OCI-LY7 (cell line): ENCODE measurements around the gene TEX29. TPM values are rescaled to one million over a fixed set of nuclear protein-coding genes. Genes with fewer than 3 reads are reported as not detected.

Source experiments
- BruUV-seq: library from RNA; stranded (reverse); fragments of 400-500 nt; replicated peaks from 2 replicates; lab custom pipeline; 2021; lab: Mats Ljungman, UMichigan
- CTCF ChIA-PET: fragments of 300-600 bp; sonication (Branson Sonifier 250); formaldehyde crosslinking; loops from one replicate; lab custom pipeline; 2022; ENCODE audit warnings: antibody characterized with exemption; ENCODE audit not compliant: unreplicated experiment; lab: Charles Lee
- POLR2A ChIA-PET: fragments of 300-600 bp; sonication (Branson Sonifier 250); formaldehyde crosslinking; loops from one replicate; lab custom pipeline; 2022; ENCODE audit warnings: antibody characterized with exemption; lab: Charles Lee
- DNase-seq: peaks from one replicate; pipeline ENCODE4 v3.0.0-alpha.2; 2015; ENCODE audit warnings: low spot score
- H2AFZ ChIP-seq: fragments of 200-600 bp; sonication (generic), shearing (Covaris generic); 2 replicates; pipeline ENCODE4 v1.6.1; 2014; ENCODE audit warnings: mild to moderate bottlenecking, antibody characterized with exemption, low read length, moderate library complexity
- H3K27ac ChIP-seq: fragments of 200-600 bp; sonication (generic); 2 replicates; pipeline ENCODE4 v1.5.1; 2014; ENCODE audit warnings: mixed run types, low read depth, mild to moderate bottlenecking, moderate library complexity, low read length, inconsistent platforms; ENCODE audit not compliant: poor library complexity, severe bottlenecking
- H3K36me3 ChIP-seq: fragments of 200-600 bp; sonication (generic); 2 replicates; pipeline ENCODE4 v1.6.1; 2014; ENCODE audit warnings: mild to moderate bottlenecking, antibody characterized with exemption, low read length, moderate library complexity, mixed read lengths; ENCODE audit not compliant: insufficient read depth
- H3K4me1 ChIP-seq: fragments of 200-600 bp; sonication (generic); 2 replicates; pipeline ENCODE4 v1.5.1; 2014; ENCODE audit warnings: mild to moderate bottlenecking, low read length; ENCODE audit not compliant: insufficient read depth, poor library complexity, severe bottlenecking
- H3K4me2 ChIP-seq: fragments of 200-600 bp; sonication (generic); 2 replicates; pipeline ENCODE4 v1.6.1; 2014; ENCODE audit warnings: mild to moderate bottlenecking, low read length
- H3K4me3 ChIP-seq: fragments of 200-600 bp; sonication (generic); 2 replicates; pipeline ENCODE4 v1.5.1; 2014; ENCODE audit warnings: mild to moderate bottlenecking, low read depth, low read length; ENCODE audit not compliant: poor library complexity, severe bottlenecking
- H3K79me2 ChIP-seq: fragments of 200-600 bp; sonication (generic); 2 replicates; pipeline ENCODE4 v1.6.1; 2016; ENCODE audit warnings: low read depth, mild to moderate bottlenecking, low read length, moderate library complexity, mixed read lengths; ENCODE audit not compliant: insufficient read depth
- H3K9me2 ChIP-seq: fragments of 200-600 bp; sonication (generic); 2 replicates; pipeline ENCODE4 v1.6.1; 2016; ENCODE audit warnings: mild to moderate bottlenecking, low read length, mixed read lengths; ENCODE audit not compliant: insufficient read depth
- H3K9me3 ChIP-seq: fragments of 200-600 bp; sonication (generic); 2 replicates; pipeline ENCODE4 v1.6.1; 2014; ENCODE audit warnings: mild to moderate bottlenecking, mixed run types, low read length, mixed read lengths
- H4K20me1 ChIP-seq: fragments of 200-600 bp; sonication (generic); 2 replicates; pipeline ENCODE4 v1.6.1; 2014; ENCODE audit warnings: mild to moderate bottlenecking, antibody characterized with exemption, low read length, moderate library complexity, mixed read lengths; ENCODE audit not compliant: insufficient read depth
- CTCF ChIP-seq: fragments of 200-600 bp; sonication (generic); conservative IDR thresholded peaks from 2 replicates; pipeline ENCODE4 v1.5.1; 2014; ENCODE audit warnings: mild to moderate bottlenecking, antibody characterized with exemption, low read length, moderate library complexity, mixed read lengths
- EZH2phosphoT487 ChIP-seq: fragments of 200-600 bp; sonication (generic); IDR thresholded peaks from 2 replicates; pipeline ENCODE4 v1.6.1; 2018; ENCODE audit warnings: low read depth, borderline replicate concordance, mild to moderate bottlenecking, mixed run types, antibody characterized with exemption, low read length, moderate library complexity, mixed read lengths
- intact Hi-C: fragments of 100-400 bp; cut with micrococcal nuclease; formaldehyde crosslinking; loops from one replicate; pipeline ENCODE4 v1.10.0; 2022; ENCODE audit not compliant: unreplicated experiment
- total RNA-seq, 2 experiments: library from RNA; depleted of rRNA in 1 of 2; stranded (reverse); fragments of >200 nt in 1 of 2; shearing (Covaris generic) in 1 of 2; gene quantifications; 2 replicates each; pipeline ENCODE4 v1.2.3, GENCODE V29; 2014 to 2022

TEX29 gene
- total RNA-seq, 2 experiments from 2014 or later, result not detected

- Histone ChIP-seq H3K79me2 (no peaks in the 10 kb centered on the region), H3K4me3 (no peak overlapping the region), H2AFZ (no peak overlapping the region), H3K9me2 (no peaks in the 10 kb centered on the region), H3K4me2 (no peak overlapping the region), H4K20me1 (no peaks in the 10 kb centered on the region), H3K27ac (no peak overlapping the region), H3K36me3 (no peaks in the 10 kb centered on the region), H3K4me1 (no peaks in the 10 kb centered on the region), H3K9me3 (no peaks in the 10 kb centered on the region)
- intact Hi-C loops, result no loop called here
- no TSS peak for BruUV-seq
- ChIA-PET CTCF (no interaction called here), POLR2A (no interaction called here)
- TF ChIP-seq CTCF (no peak), EZH2phosphoT487 (no peak)
- DNase-seq, result no peak
Measured at GRCh38 chr13:111325941-111326620, 5.6 kb downstream of the TEX29 start.

GRCh38 chr13:111326621-111326965, 6.2 kb downstream of the TEX29 start:
- Histone ChIP-seq H3K9me3 (no peaks in the 10 kb centered on the region), H3K36me3 (no peaks in the 10 kb centered on the region), H3K4me2 (no peak overlapping the region), H2AFZ (no peak overlapping the region), H4K20me1 (no peaks in the 10 kb centered on the region), H3K27ac (no peak overlapping the region), H3K79me2 (no peaks in the 10 kb centered on the region), H3K4me1 (no peaks in the 10 kb centered on the region), H3K9me2 (no peaks in the 10 kb centered on the region), H3K4me3 (no peak overlapping the region)
- no peak for DNase-seq
- no peak for TF ChIP-seq EZH2phosphoT487
- no peak for TF ChIP-seq CTCF
- no TSS peak for BruUV-seq
- POLR2A ChIA-PET, result no interaction called here
- intact Hi-C loops, result no loop called here
- CTCF ChIA-PET, result no interaction called here

- DNase-seq, result no peak
- no peaks in the 10 kb centered on the region for H3K79me2 ChIP-seq
- H3K36me3 ChIP-seq, result no peaks in the 10 kb centered on the region
- H3K9me3 ChIP-seq, result no peaks in the 10 kb centered on the region
- H4K20me1 ChIP-seq, result no peaks in the 10 kb centered on the region
- H3K4me1 ChIP-seq, result no peaks in the 10 kb centered on the region
- intact Hi-C loops, result no loop called here
- H3K4me2 ChIP-seq, result no peak overlapping the region
- ChIA-PET CTCF (no interaction called here), POLR2A (no interaction called here)
- H3K9me2 ChIP-seq, result no peaks in the 10 kb centered on the region
- H3K4me3 ChIP-seq, result no peak overlapping the region
- H2AFZ ChIP-seq, result no peak overlapping the region
- H3K27ac ChIP-seq, result no peak overlapping the region
- BruUV-seq, result no TSS peak
- TF ChIP-seq EZH2phosphoT487 (no peak), CTCF (no peak)
Measured at GRCh38 chr13:111326981-111327642, 6.7 kb downstream of the TEX29 start.
